H1 (cell line): ENCODE data around the gene ECE2. TPM values are rescaled to one million over a fixed set of nuclear protein-coding genes. Genes with fewer than 3 reads are reported as not detected.

ENCODE experiments used
- CHD1 ChIP-seq: IDR thresholded peaks from 2 replicates; pipeline ENCODE4 v1.6.1; 2012; ENCODE audit warnings: low read depth, low read length, improper control_type of control experiment
- CTCF ChIP-seq, 3 experiments: IDR thresholded peaks; 1 replicate in 2 of 3; 2 replicates in 1 of 3; pipeline versions ENCODE4 v1.5.1 to v1.6.1; 2011; ENCODE audit warnings: low read length in 3 of 3, mild to moderate bottlenecking in 3 of 3, inconsistent platforms in 2 of 3, low read depth in 1 of 3, moderate library complexity in 1 of 3; ENCODE audit not compliant: insufficient read depth in 1 of 3; ENCODE audit errors: control extremely low read depth in 1 of 3
- EGR1 ChIP-seq: IDR thresholded peaks from 2 replicates; pipeline ENCODE4 v1.6.1; 2011; ENCODE audit warnings: low read depth, low read length, borderline replicate concordance
- EP300 ChIP-seq, 2 experiments: IDR thresholded peaks; 1 replicate in 1 of 2; 2 replicates in 1 of 2; pipeline ENCODE4 v1.6.1; 2011 to 2012; ENCODE audit warnings: low read depth in 2 of 2, low read length in 2 of 2, mild to moderate bottlenecking in 2 of 2, borderline replicate concordance in 1 of 2, inconsistent platforms in 1 of 2, moderate library complexity in 1 of 2
- HDAC6 ChIP-seq: IDR thresholded peaks from one replicate; pipeline ENCODE4 v1.7.1; 2012; ENCODE audit warnings: low read depth, mild to moderate bottlenecking, inconsistent platforms, low read length, moderate library complexity
- NANOG ChIP-seq: IDR thresholded peaks from 2 replicates; pipeline ENCODE4 v1.6.1; 2011; ENCODE audit warnings: low read length, low read depth, mild to moderate bottlenecking, inconsistent platforms; ENCODE audit not compliant: insufficient read depth, poor library complexity, severe bottlenecking
- NRF1 ChIP-seq: IDR thresholded peaks from 2 replicates; pipeline ENCODE4 v1.6.1; 2011; ENCODE audit warnings: mild to moderate bottlenecking, low read depth, low read length, improper control_type of control experiment
- POLR2AphosphoS5 ChIP-seq: IDR thresholded peaks from 2 replicates; pipeline ENCODE4 v1.6.1; 2011; ENCODE audit warnings: low read depth, low read length
- RAD21 ChIP-seq, 2 experiments: IDR thresholded peaks in 1 of 2; conservative IDR thresholded peaks in 1 of 2; 2 replicates each; pipeline ENCODE4 v1.6.1; 2011; ENCODE audit warnings: low read depth in 2 of 2, low read length in 2 of 2, improper control_type of control experiment in 1 of 2, inconsistent platforms in 1 of 2, mild to moderate bottlenecking in 1 of 2, moderate library complexity in 1 of 2
- SIN3A ChIP-seq, 2 experiments: IDR thresholded peaks in 1 of 2; conservative IDR thresholded peaks in 1 of 2; 2 replicates each; pipeline ENCODE4 v1.6.1; 2011 to 2012; ENCODE audit warnings: low read length in 2 of 2, improper control_type of control experiment in 1 of 2, low read depth in 1 of 2, mild to moderate bottlenecking in 1 of 2
- TAF1 ChIP-seq: IDR thresholded peaks from 2 replicates; pipeline ENCODE4 v1.6.1; 2011; ENCODE audit warnings: mild to moderate bottlenecking, low read depth, low read length
- TBP ChIP-seq: IDR thresholded peaks from 2 replicates; pipeline ENCODE4 v1.6.1; 2011; ENCODE audit warnings: low read depth, low read length, improper control_type of control experiment
- TCF12 ChIP-seq: IDR thresholded peaks from 2 replicates; pipeline ENCODE4 v1.6.1; 2011; ENCODE audit warnings: low read depth, mild to moderate bottlenecking, low read length
- TEAD4 ChIP-seq: IDR thresholded peaks from 2 replicates; pipeline ENCODE4 v1.6.1; 2012; ENCODE audit warnings: low read depth, low read length, inconsistent platforms, mixed read lengths
- USF2 ChIP-seq: IDR thresholded peaks from 2 replicates; pipeline ENCODE4 v1.6.1; 2011; ENCODE audit warnings: low read length, improper control_type of control experiment
- YY1 ChIP-seq: IDR thresholded peaks from 2 replicates; pipeline ENCODE4 v1.6.1; 2011; ENCODE audit warnings: low read depth, mild to moderate bottlenecking, low read length
- ZNF274 ChIP-seq: IDR thresholded peaks from 2 replicates; pipeline ENCODE4 v1.7.0; 2012; ENCODE audit warnings: low read length, borderline replicate concordance; ENCODE audit errors: extremely low read depth
- polyA plus RNA-seq, 7 experiments: library from polyadenylated mRNA; depleted of rRNA in 3 of 7; stranded (reverse) in 5 of 7; unstranded in 2 of 7; fragments of >200 nt in 5 of 7; fragments of 200-250 nt in 2 of 7; gene quantifications; 1 replicate in 5 of 7; 2 replicates in 1 of 7; 4 replicates in 1 of 7; pipeline versions ENCODE4 v1.2.1 to v1.2.3, GENCODE V29; 2011 to 2013; ENCODE audit warnings: missing spikeins in 2 of 7, mixed read lengths in 2 of 7
- total RNA-seq: library from RNA; stranded (reverse); fragmentation: NEBNext Ultra II Directional; extraction: Animal tissue kit (Norgen Biotek cat#: 25700); gene quantifications from 2 replicates; pipeline ENCODE4 v1.2.1, GENCODE V29; 2021

Gene ECE2
- total and polyA plus RNA-seq, 2 of the 8 experiments (the other 6 are each of a cell fraction or from before 2014, with no cell fraction given), result 0.44 to 0.86 TPM

GRCh38 chr3:184335661-184336546 is 60.1 kb downstream of the ECE2 start (continued):
- TF ChIP-seq RAD21 (IDR thresholded peaks at IDR 0.05 in 1 of 2, conservative IDR thresholded peaks at IDR 0.05 in 1 of 2; ENCODE audit: low read depth in 2 of 2, low read length in 2 of 2), result peak; percentile 9 to 23; a peak in 2 of 4 replicates
- peak; percentile 60 for TF ChIP-seq TAF1
- 0 out of 2 replicates have a peak, but pooled peaks have one; percentile 50 for TF ChIP-seq YY1
- 0 out of 2 replicates have a peak, but pooled peaks have one; percentile 20 for TF ChIP-seq TEAD4
- peak; percentile 43; the same call in 1 of the 2 replicates for TF ChIP-seq TBP
- TF ChIP-seq ZNF274, result no peak
- peak; percentile 27 to 31; a peak in 1 of 4 replicates for TF ChIP-seq SIN3A (conservative IDR thresholded peaks at IDR 0.05 in 1 of 2, IDR thresholded peaks at IDR 0.05 in 1 of 2; ENCODE audit: low read depth in 1 of 2, low read length in 2 of 2)
- no peak for TF ChIP-seq HDAC6
- TF ChIP-seq USF2, result peak; percentile 60
- peak; percentile 81 for TF ChIP-seq POLR2AphosphoS5
- TF ChIP-seq EP300 (IDR thresholded peaks at IDR 0.05; ENCODE audit: borderline replicate concordance in 1 of 2, low read depth in 2 of 2, low read length in 2 of 2), result peak; percentile 26 to 30; a peak in 2 of 3 replicates
- TF ChIP-seq CHD1, result no peak
- peak in 1 of 3 experiments; percentile 28; a peak in 1 of 4 replicates for TF ChIP-seq CTCF (IDR thresholded peaks at IDR 0.05; ENCODE audit: control extremely low read depth in 1 of 3, insufficient read depth in 1 of 3, low read depth in 1 of 3, low read length in 3 of 3)
- no peak for TF ChIP-seq TCF12
- TF ChIP-seq NANOG, result peak; percentile 3
- peak; percentile 82; the same call in 1 of the 2 replicates for TF ChIP-seq EGR1
- no peak for TF ChIP-seq NRF1
